Right cardiac atrium (tissue), 5 donors: ENCODE data around the gene RPL7L1. TPM values are rescaled to one million over a fixed set of nuclear protein-coding genes. Genes with fewer than 3 reads are reported as not detected.
"Not testable (repeated sequence)": the region's sequence is repeated elsewhere in the genome, so short reads cannot be mapped to it uniquely, and the experiment has no call there.

Experiments used
- ATAC-seq, 2 donors: fragments of 200-7000 bp; cut with Tn5 transposase; one replicate each; pipeline versions ENCODE4 v1.8.0 to v1.9.1; 2020; ENCODE audit warnings: moderate library complexity in 2 of 2, mild to moderate bottlenecking in 1 of 2
- DNase-seq, 3 donors: peaks; one replicate each; pipeline ENCODE4 v3.0.0-alpha.2; 2020
- H3K27ac ChIP-seq: one replicate; pipeline ENCODE4 v1.5.1; 2013; ENCODE audit warnings: mild to moderate bottlenecking, low read length, control low read depth, moderate library complexity
- H3K27me3 ChIP-seq: one replicate; pipeline ENCODE4 v1.6.1; 2013; ENCODE audit not compliant: control insufficient read depth, insufficient read depth
- H3K4me1 ChIP-seq: one replicate; pipeline ENCODE4 v1.6.1; 2013; ENCODE audit warnings: low read length; ENCODE audit not compliant: control insufficient read depth, insufficient read depth
- H3K4me3 ChIP-seq: one replicate; pipeline ENCODE4 v1.5.1; 2013; ENCODE audit warnings: low read length, control low read depth
- H3K9me3 ChIP-seq: one replicate; pipeline ENCODE4 v1.6.1; 2013; ENCODE audit warnings: low read length; ENCODE audit not compliant: control insufficient read depth
- WGBS: extraction: QIAGEN DNeasy Blood & Tissue Kit; methylation state at CpG from one replicate; pipeline ENCODE4 v1.1.7; 2013; 5-methylcytosine and 5-hydroxymethylcytosine counted together
- intact Hi-C, 4 donors: fragments of 100-400 bp; cut with DNase I; formaldehyde crosslinking; loops; one replicate each; pipeline versions ENCODE4 v1.11.0 to v1.14.0; 2022 to 2023
- polyA plus RNA-seq: library from polyadenylated mRNA; stranded (reverse); fragments of 200-250 nt; gene quantifications from one replicate; pipeline ENCODE4 v1.2.3, GENCODE V29; 2013
- total RNA-seq, 4 donors: library from RNA; stranded (reverse); fragmentation: NEBNext Ultra II Directional; extraction: Animal tissue kit (Norgen Biotek cat#: 25700); gene quantifications; one replicate each; pipeline ENCODE4 v1.2.1, GENCODE V29; 2021
- donor health status: healthy with polysubstance abuse.
- donor health status: DM: no; HTN: yes; CAD: no.
- donor health status: DM: no; HTN: no; CAD: no.
- donor health status: DM: no; HTN: yes; CAD: no; lungs with severe emphysema.
- donor health status: DM: yes; HTN: yes; CAD: no.

The RPL7L1 gene
- total and polyA plus RNA-seq, 5 donors, result 38.7 to 59.1 (median 50.8) TPM

- Histone ChIP-seq H3K27ac (peak overlapping the region; percentile 84), H3K4me1 (no peaks in the 10 kb centered on the region), H3K27me3 (no peaks in the 10 kb centered on the region), H3K9me3 (no peaks in the 10 kb centered on the region), H3K4me3 (peak overlapping the region; percentile 57)
- under 1% methylated on average over 63 of the region's 63 CpGs for WGBS
- ATAC-seq (peak; percentile 99), DNase-seq (peak; percentile 96 to 97 (median 97))
- intact Hi-C loops, result no loop called here
Observed at GRCh38 chr6:42890311-42891198, 11.1 kb downstream of the RPL7L1 start.

- Histone ChIP-seq H3K27ac (peak overlapping the region; percentile 84), H3K27me3 (no peaks in the 10 kb centered on the region), H3K9me3 (no peaks in the 10 kb centered on the region), H3K4me3 (peak overlapping the region; percentile 57), H3K4me1 (no peaks in the 10 kb centered on the region)
- DNase-seq, result no peak
- intact Hi-C loops, result no loop called here
- no peak for ATAC-seq
- 34% methylated on average over 17 of the region's 17 CpGs for WGBS
Observed at GRCh38 chr6:42891199-42891722, 11.8 kb downstream of the RPL7L1 start.

GRCh38 chr6:42894041-42894828 lies 14.8 kb downstream of the RPL7L1 start:
- H3K9me3 ChIP-seq, intact Hi-C loops, H3K4me1 ChIP-seq, H3K27ac ChIP-seq, H3K4me3 ChIP-seq, DNase-seq, H3K27me3 ChIP-seq, ATAC-seq: not testable (repeated sequence)
- WGBS, result 52% methylated on average over 19 of the region's 19 CpGs

- Histone ChIP-seq H3K4me3 (no peak overlapping the region), H3K4me1 (no peaks in the 10 kb centered on the region), H3K9me3 (no peaks in the 10 kb centered on the region), H3K27ac (no peak overlapping the region), H3K27me3 (no peaks in the 10 kb centered on the region)
- WGBS, result 78% methylated on average over 10 of the region's 10 CpGs
- ATAC-seq (no peak), DNase-seq (no peak)
- intact Hi-C loops, result no loop called here
Observed at GRCh38 chr6:42896178-42896719, 16.8 kb downstream of the RPL7L1 start.

GRCh38 chr6:42898891-42899361 lies 19.5 kb downstream of the RPL7L1 start:
- ATAC-seq, result no peak
- peak in 1 of 3 donors; percentile 66 for DNase-seq
- Histone ChIP-seq H3K27ac (no peak overlapping the region), H3K27me3 (no peaks in the 10 kb centered on the region), H3K4me1 (no peaks in the 10 kb centered on the region), H3K4me3 (no peak overlapping the region), H3K9me3 (no peaks in the 10 kb centered on the region)
- intact Hi-C loops, result no loop called here
- 8% methylated on average over 10 of the region's 10 CpGs for WGBS

GRCh38 chr6:42899871-42900270 lies 20.5 kb downstream of the RPL7L1 start:
- no peak overlapping the region for H3K4me3 ChIP-seq
- H3K27me3 ChIP-seq, result no peaks in the 10 kb centered on the region
- H3K4me1 ChIP-seq, result no peaks in the 10 kb centered on the region
- intact Hi-C loops, result loop anchor here (5.0 to 10.0 kb wide), 3 partner anchors 227 to 245 kb away; no protein-coding TSS in a partner anchor
- WGBS, result 37% methylated on average over 8 of the region's 8 CpGs
- ATAC-seq (no peak), DNase-seq (no peak)
- H3K27ac ChIP-seq, result no peak overlapping the region
- H3K9me3 ChIP-seq, result no peaks in the 10 kb centered on the region

DNA sequence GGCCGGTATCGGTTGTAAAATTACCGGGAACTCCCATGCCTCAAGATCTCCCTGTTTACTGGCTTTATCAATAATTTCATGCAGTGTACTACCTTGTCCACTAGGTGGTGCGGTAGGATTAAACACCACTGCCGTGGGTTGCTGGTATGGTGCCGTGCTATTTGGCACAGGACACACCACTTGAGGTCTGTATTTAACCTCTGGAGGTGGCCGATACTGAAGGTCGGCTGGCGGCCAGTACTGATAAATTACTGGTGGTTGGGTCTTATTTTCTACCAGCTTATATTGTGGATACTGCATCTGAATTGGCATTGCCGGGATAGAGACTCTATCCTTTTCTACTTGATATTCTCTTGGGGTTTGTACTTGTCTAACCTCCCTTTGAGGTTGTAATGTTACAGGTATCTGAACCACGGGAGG lies 22.1 kb downstream of the RPL7L1 start:
- ATAC-seq, result peak; percentile 96
- 2% methylated on average over 11 of the region's 11 CpGs for WGBS
- no peak overlapping the region for H3K4me3 ChIP-seq

GRCh38 chr6:42902429-42903263 lies 23.2 kb downstream of the RPL7L1 start:
- not testable (repeated sequence) for H3K27me3 ChIP-seq, H3K4me3 ChIP-seq, H3K9me3 ChIP-seq, ATAC-seq, DNase-seq, H3K4me1 ChIP-seq
- peak overlapping the region; percentile 79 for H3K27ac ChIP-seq
- intact Hi-C loops, result loop anchor here (5.0 to 10.0 kb wide), 3 partner anchors 225 to 242 kb away; no protein-coding TSS in a partner anchor
- 48% methylated on average over 22 of the region's 22 CpGs for WGBS

More for the DNA sequence above, 22.1 kb downstream of the RPL7L1 start:
- Histone ChIP-seq H3K4me1 (no peaks in the 10 kb centered on the region), H3K9me3 (no peaks in the 10 kb centered on the region), H3K27ac (no peak overlapping the region), H3K27me3 (no peaks in the 10 kb centered on the region)
- intact Hi-C loops, result loop anchor here (5.0 to 10.0 kb wide), 3 partner anchors 226 to 243 kb away; no protein-coding TSS in a partner anchor
- DNase-seq, result peak; percentile 83 to 89 (median 87)

DNA sequence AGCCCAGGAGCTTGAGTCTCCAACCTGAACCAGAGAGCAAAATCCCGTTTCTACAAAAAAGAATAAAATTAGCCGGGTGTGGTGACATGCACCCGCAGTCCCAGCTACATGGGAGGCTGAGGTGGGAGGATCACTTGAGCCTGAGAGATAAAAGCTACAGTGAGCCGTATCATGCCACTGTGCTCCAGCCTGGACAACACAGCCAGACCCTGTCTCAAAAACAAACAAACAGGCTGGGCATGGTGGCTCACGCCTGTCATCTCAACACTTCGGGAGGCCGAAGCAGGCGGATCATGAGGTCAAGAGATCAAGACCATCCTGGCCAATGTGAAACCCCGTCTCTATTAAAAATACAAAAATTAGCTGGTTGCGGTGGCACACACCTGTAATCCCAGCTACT lies 25.1 kb downstream of the RPL7L1 start:
- H3K4me1 ChIP-seq, result no peaks in the 10 kb centered on the region
- 88% methylated on average over 10 of the region's 10 CpGs for WGBS
- no peaks in the 10 kb centered on the region for H3K9me3 ChIP-seq
- no peak overlapping the region for H3K4me3 ChIP-seq
- intact Hi-C loops, result loop anchor here (5.0 to 10.0 kb wide), 3 partner anchors 223 to 240 kb away; no protein-coding TSS in a partner anchor
- no peak for ATAC-seq
- no peak overlapping the region for H3K27ac ChIP-seq
- no peak for DNase-seq
- H3K27me3 ChIP-seq, result no peaks in the 10 kb centered on the region

DNA sequence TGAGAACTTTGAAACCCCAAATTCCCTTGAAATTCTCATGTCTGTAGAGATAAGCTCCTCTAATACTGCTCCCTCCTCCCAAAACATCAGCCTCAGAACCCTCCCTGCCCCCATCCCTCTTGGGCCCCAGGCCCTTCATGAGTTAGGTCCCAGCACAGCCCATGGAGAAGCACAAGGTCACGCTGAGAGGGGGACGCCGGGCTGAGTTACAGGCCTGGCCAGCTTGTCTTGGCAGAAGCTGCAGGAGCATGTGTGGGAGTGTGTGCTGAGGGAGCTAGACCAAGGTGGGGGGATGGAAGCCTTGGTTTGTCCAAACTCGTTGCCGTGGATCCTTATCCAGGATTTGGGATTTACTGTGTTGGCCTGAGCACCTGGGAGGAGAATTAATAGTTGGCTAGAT lies 27.9 kb downstream of the RPL7L1 start:
- intact Hi-C loops, result loop anchor here in 2 of 4 donors (5.0 to 10.0 kb wide), 2 partner anchors 235 to 237 kb away; no protein-coding TSS in a partner anchor
- no peaks in the 10 kb centered on the region for H3K4me1 ChIP-seq
- WGBS, result 21% methylated on average over 5 of the region's 5 CpGs
- H3K27ac ChIP-seq, result no peak overlapping the region
- DNase-seq (peak; percentile 41 to 71 (median 65)), ATAC-seq (peak; percentile 53 to 67)
- no peaks in the 10 kb centered on the region for H3K27me3 ChIP-seq
- no peak overlapping the region for H3K4me3 ChIP-seq
- H3K9me3 ChIP-seq, result no peaks in the 10 kb centered on the region
